ENCODE data around the gene CCDC120. TPM values are rescaled to one million over a fixed set of nuclear protein-coding genes. Genes with fewer than 3 reads are reported as not detected.

The CCDC120 gene
- 15.3 and 15.8 TPM in 2 replicates for polyA plus RNA-seq (2013)

GRCh38 chrX:49058794-49059193 lies at the start of gene CCDC120:
Gene CCDC120, plus strand, starts transcription at chrX:49058999. Its CDS starts 3,043 bp downstream, at chrX:49062042.
- peaks cover 21 to 27% of the 10 kb centered on the region in 2 experiments for H3K36me3 ChIP-seq (ENCODE audit: control insufficient read depth in 1 of 2, insufficient read depth in 2 of 2, low read length in 2 of 2)
- DNase-seq, result peak in 1 of 2 donors; percentile 47

GRCh38 chrX:49019050-49019449 lies 39.7 kb upstream of the CCDC120 start:
- no peaks in the 10 kb centered on the region for H3K9me3 ChIP-seq (ENCODE audit: insufficient read depth, low read depth, low read length)
- H2AK5ac ChIP-seq (ENCODE audit: low read length), result no peak overlapping the region
- H3K79me1 ChIP-seq (ENCODE audit: low read length), result no peaks in the 10 kb centered on the region
- H4K12ac ChIP-seq (ENCODE audit: low read depth, low read length), result no peak overlapping the region
- H3K4me3 ChIP-seq (ENCODE audit: low read depth, low read length), result no peak overlapping the region
- H3K23ac ChIP-seq (ENCODE audit: low read length), result no peak overlapping the region
- no peaks in the 10 kb centered on the region for H3K36me3 ChIP-seq (ENCODE audit: control insufficient read depth in 1 of 2, insufficient read depth in 2 of 2, low read length in 2 of 2)
- no peak overlapping the region for H2BK5ac ChIP-seq (ENCODE audit: low read depth, low read length, poor library complexity)
- no peak overlapping the region for H3K14ac ChIP-seq (ENCODE audit: low read length)
- no peak overlapping the region for H2BK120ac ChIP-seq (ENCODE audit: insufficient read depth, low read length, poor library complexity)
- no peak overlapping the region for H3K18ac ChIP-seq (ENCODE audit: low read length)
- no CpG with 5 or more reads among the region's 2 CpGs for whole genome bisulfite sequencing (ENCODE audit: extremely low coverage, insufficient coverage, insufficient read length)
- H3K4me1 ChIP-seq (ENCODE audit: control insufficient read depth in 1 of 2, insufficient read depth in 2 of 2, low read length in 2 of 2), result no peaks in the 10 kb centered on the region
- no peak overlapping the region for H4K91ac ChIP-seq (ENCODE audit: low read depth, low read length)
- no peaks in the 10 kb centered on the region for H3K79me2 ChIP-seq (ENCODE audit: control insufficient read depth, insufficient read depth, low read length, poor library complexity)
- no peak overlapping the region for H3K4ac ChIP-seq (ENCODE audit: low read depth, low read length)
- no peaks in the 10 kb centered on the region for H3K27me3 ChIP-seq (ENCODE audit: insufficient read depth, low read length)
- no peak overlapping the region for H3K4me2 ChIP-seq (ENCODE audit: low read length)
- no peak overlapping the region for H2BK12ac ChIP-seq (ENCODE audit: low read length)
- no peak overlapping the region for H3K27ac ChIP-seq (ENCODE audit: low read depth, low read length)
- no peak overlapping the region for H3K9ac ChIP-seq (ENCODE audit: low read length)
- H2AFZ ChIP-seq (ENCODE audit: insufficient read depth, low read length, poor library complexity), result no peak overlapping the region
- H4K8ac ChIP-seq (ENCODE audit: low read depth, low read length), result no peak overlapping the region
- DNase-seq, result no peak

More at GRCh38 chrX:49058794-49059193, at the start of gene CCDC120:
- Histone ChIP-seq H3K4me3 (ENCODE audit: low read depth, low read length) (peak within 1 kb of the TSS; percentile 76), H3K27ac (ENCODE audit: low read depth, low read length) (peak within 1 kb of the TSS; percentile 75), H3K23ac (ENCODE audit: low read length) (no peak within 1 kb of the TSS), H3K9me3 (ENCODE audit: insufficient read depth, low read depth, low read length) (peaks cover 1% of the 10 kb centered on the region), H2BK12ac (ENCODE audit: low read length) (no peak within 1 kb of the TSS), H3K79me2 (ENCODE audit: control insufficient read depth, insufficient read depth, low read length, poor library complexity) (peaks cover 2% of the 10 kb centered on the region), H3K4me2 (ENCODE audit: low read length) (peak within 1 kb of the TSS; percentile 55), H2BK120ac (ENCODE audit: insufficient read depth, low read length, poor library complexity) (no peak within 1 kb of the TSS), H4K91ac (ENCODE audit: low read depth, low read length) (peak within 1 kb of the TSS; percentile 8), H2BK5ac (ENCODE audit: low read depth, low read length, poor library complexity) (peak within 1 kb of the TSS; percentile 71), H4K8ac (ENCODE audit: low read depth, low read length) (no peak within 1 kb of the TSS), H3K9ac (ENCODE audit: low read length) (peak within 1 kb of the TSS; percentile 19), H3K79me1 (ENCODE audit: low read length) (peaks cover 7% of the 10 kb centered on the region), H3K14ac (ENCODE audit: low read length) (no peak within 1 kb of the TSS), H3K27me3 (ENCODE audit: insufficient read depth, low read length) (no peaks in the 10 kb centered on the region), H2AK5ac (ENCODE audit: low read length) (no peak within 1 kb of the TSS), H4K12ac (ENCODE audit: low read depth, low read length) (no peak within 1 kb of the TSS), H3K18ac (ENCODE audit: low read length) (no peak within 1 kb of the TSS), H3K4me1 (ENCODE audit: control insufficient read depth in 1 of 2, insufficient read depth in 2 of 2, low read length in 2 of 2) (peaks cover 8 to 13% of the 10 kb centered on the region in 2 experiments), H3K4ac (ENCODE audit: low read depth, low read length) (no peak within 1 kb of the TSS), H2AFZ (ENCODE audit: insufficient read depth, low read length, poor library complexity) (no peak within 1 kb of the TSS)
- WGBS (ENCODE audit: extremely low coverage, insufficient coverage, insufficient read length), result no CpG with 5 or more reads among the region's 5 CpGs

GRCh38 chrX:49019599-49020249 lies 39.1 kb upstream of the CCDC120 start:
- Histone ChIP-seq H3K9ac (ENCODE audit: low read length) (no peak overlapping the region), H3K9me3 (ENCODE audit: insufficient read depth, low read depth, low read length) (no peaks in the 10 kb centered on the region), H3K23ac (ENCODE audit: low read length) (no peak overlapping the region), H4K8ac (ENCODE audit: low read depth, low read length) (no peak overlapping the region), H3K4me2 (ENCODE audit: low read length) (no peak overlapping the region), H3K18ac (ENCODE audit: low read length) (no peak overlapping the region), H2BK120ac (ENCODE audit: insufficient read depth, low read length, poor library complexity) (no peak overlapping the region), H3K79me1 (ENCODE audit: low read length) (no peaks in the 10 kb centered on the region), H3K14ac (ENCODE audit: low read length) (no peak overlapping the region), H2AK5ac (ENCODE audit: low read length) (no peak overlapping the region), H3K4me1 (ENCODE audit: control insufficient read depth in 1 of 2, insufficient read depth in 2 of 2, low read length in 2 of 2) (no peaks in the 10 kb centered on the region), H3K36me3 (ENCODE audit: control insufficient read depth in 1 of 2, insufficient read depth in 2 of 2, low read length in 2 of 2) (peaks cover 0 to 2% of the 10 kb centered on the region in 2 experiments), H3K27ac (ENCODE audit: low read depth, low read length) (no peak overlapping the region), H3K4ac (ENCODE audit: low read depth, low read length) (no peak overlapping the region), H4K91ac (ENCODE audit: low read depth, low read length) (no peak overlapping the region), H3K79me2 (ENCODE audit: control insufficient read depth, insufficient read depth, low read length, poor library complexity) (no peaks in the 10 kb centered on the region), H3K4me3 (ENCODE audit: low read depth, low read length) (no peak overlapping the region), H2BK12ac (ENCODE audit: low read length) (no peak overlapping the region), H3K27me3 (ENCODE audit: insufficient read depth, low read length) (no peaks in the 10 kb centered on the region), H2AFZ (ENCODE audit: insufficient read depth, low read length, poor library complexity) (no peak overlapping the region), H2BK5ac (ENCODE audit: low read depth, low read length, poor library complexity) (no peak overlapping the region), H4K12ac (ENCODE audit: low read depth, low read length) (no peak overlapping the region)
- no CpG with 5 or more reads among the region's 7 CpGs for WGBS (ENCODE audit: extremely low coverage, insufficient coverage, insufficient read length)
- no peak for DNase-seq

- Histone ChIP-seq H3K4me1 (ENCODE audit: control insufficient read depth in 1 of 2, insufficient read depth in 2 of 2, low read length in 2 of 2) (peaks cover 7% of the 10 kb centered on the region in 2 experiments), H3K36me3 (ENCODE audit: control insufficient read depth in 1 of 2, insufficient read depth in 2 of 2, low read length in 2 of 2) (peaks cover 36 to 44% of the 10 kb centered on the region in 2 experiments), H4K8ac (ENCODE audit: low read depth, low read length) (no peak overlapping the region), H3K9ac (ENCODE audit: low read length) (no peak overlapping the region), H4K12ac (ENCODE audit: low read depth, low read length) (no peak overlapping the region), H3K9me3 (ENCODE audit: insufficient read depth, low read depth, low read length) (no peaks in the 10 kb centered on the region), H2AK5ac (ENCODE audit: low read length) (no peak overlapping the region), H3K79me1 (ENCODE audit: low read length) (peaks cover 3% of the 10 kb centered on the region), H3K4ac (ENCODE audit: low read depth, low read length) (no peak overlapping the region), H3K23ac (ENCODE audit: low read length) (no peak overlapping the region), H2BK12ac (ENCODE audit: low read length) (no peak overlapping the region), H3K4me2 (ENCODE audit: low read length) (no peak overlapping the region), H4K91ac (ENCODE audit: low read depth, low read length) (no peak overlapping the region), H3K79me2 (ENCODE audit: control insufficient read depth, insufficient read depth, low read length, poor library complexity) (no peaks in the 10 kb centered on the region), H3K4me3 (ENCODE audit: low read depth, low read length) (no peak overlapping the region), H3K27ac (ENCODE audit: low read depth, low read length) (no peak overlapping the region), H3K27me3 (ENCODE audit: insufficient read depth, low read length) (no peaks in the 10 kb centered on the region), H3K14ac (ENCODE audit: low read length) (no peak overlapping the region), H2AFZ (ENCODE audit: insufficient read depth, low read length, poor library complexity) (no peak overlapping the region), H2BK120ac (ENCODE audit: insufficient read depth, low read length, poor library complexity) (no peak overlapping the region), H2BK5ac (ENCODE audit: low read depth, low read length, poor library complexity) (no peak overlapping the region), H3K18ac (ENCODE audit: low read length) (no peak overlapping the region)
- DNase-seq, result peak in 1 of 2 donors; percentile 7
- no CpG with 5 or more reads among the region's 6 CpGs for WGBS (ENCODE audit: extremely low coverage, insufficient coverage, insufficient read length)
These were observed 28.9 kb upstream of the CCDC120 start for GRCh38 chrX:49029876-49030275.

Data from trophoblast cell (in vitro differentiated cells and primary cell).